K562 (cell line): Measurements from ENCODE around the gene STAU1. TPM values are rescaled to one million over a fixed set of nuclear protein-coding genes. Genes with fewer than 3 reads are reported as not detected.

Source experiments
- polyA plus RNA-seq, 8 experiments: library from polyadenylated mRNA; depleted of rRNA in 4 of 8; stranded (reverse) in 5 of 8; unstranded in 3 of 8; fragments of >200 nt; fragmentation: Nextera tagmentation in 2 of 8; fragmentation: Illumina TruSeq in 1 of 8; extraction: Ambion mirVana in 2 of 8; extraction: Trizol in 1 of 8; gene quantifications; 2 replicates each; pipeline versions ENCODE4 v1.2.1 to v1.2.3, GENCODE V29; 2011 to 2014; ENCODE audit warnings: inconsistent platforms in 1 of 8, missing spikeins in 1 of 8
- total RNA-seq, 7 experiments: library from RNA; depleted of rRNA in 6 of 7; stranded (reverse); fragments of >200 nt in 6 of 7; fragmentation: Illumina TruSeq in 2 of 7; extraction: Trizol in 2 of 7; gene quantifications; 2 replicates each; pipeline versions ENCODE4 v1.2.1 to v1.2.3, GENCODE V29; 2011 to 2021; ENCODE audit warnings: low replicate concordance in 1 of 7
- TF ChIP-seq, protein P1 (sequence below): fragments of 450-650 bp; IDR thresholded peaks from 2 replicates; pipeline ENCODE4 v1.6.1; 2016; ENCODE audit warnings: mild to moderate bottlenecking, moderate library complexity

Gene STAU1
- total and polyA plus RNA-seq, 9 of the 15 experiments (the other 6 are each of a cell fraction or from before 2014, with no cell fraction given): 18.0 to 106 (median 50.6) TPM

- TF ChIP-seq, protein P1, sequence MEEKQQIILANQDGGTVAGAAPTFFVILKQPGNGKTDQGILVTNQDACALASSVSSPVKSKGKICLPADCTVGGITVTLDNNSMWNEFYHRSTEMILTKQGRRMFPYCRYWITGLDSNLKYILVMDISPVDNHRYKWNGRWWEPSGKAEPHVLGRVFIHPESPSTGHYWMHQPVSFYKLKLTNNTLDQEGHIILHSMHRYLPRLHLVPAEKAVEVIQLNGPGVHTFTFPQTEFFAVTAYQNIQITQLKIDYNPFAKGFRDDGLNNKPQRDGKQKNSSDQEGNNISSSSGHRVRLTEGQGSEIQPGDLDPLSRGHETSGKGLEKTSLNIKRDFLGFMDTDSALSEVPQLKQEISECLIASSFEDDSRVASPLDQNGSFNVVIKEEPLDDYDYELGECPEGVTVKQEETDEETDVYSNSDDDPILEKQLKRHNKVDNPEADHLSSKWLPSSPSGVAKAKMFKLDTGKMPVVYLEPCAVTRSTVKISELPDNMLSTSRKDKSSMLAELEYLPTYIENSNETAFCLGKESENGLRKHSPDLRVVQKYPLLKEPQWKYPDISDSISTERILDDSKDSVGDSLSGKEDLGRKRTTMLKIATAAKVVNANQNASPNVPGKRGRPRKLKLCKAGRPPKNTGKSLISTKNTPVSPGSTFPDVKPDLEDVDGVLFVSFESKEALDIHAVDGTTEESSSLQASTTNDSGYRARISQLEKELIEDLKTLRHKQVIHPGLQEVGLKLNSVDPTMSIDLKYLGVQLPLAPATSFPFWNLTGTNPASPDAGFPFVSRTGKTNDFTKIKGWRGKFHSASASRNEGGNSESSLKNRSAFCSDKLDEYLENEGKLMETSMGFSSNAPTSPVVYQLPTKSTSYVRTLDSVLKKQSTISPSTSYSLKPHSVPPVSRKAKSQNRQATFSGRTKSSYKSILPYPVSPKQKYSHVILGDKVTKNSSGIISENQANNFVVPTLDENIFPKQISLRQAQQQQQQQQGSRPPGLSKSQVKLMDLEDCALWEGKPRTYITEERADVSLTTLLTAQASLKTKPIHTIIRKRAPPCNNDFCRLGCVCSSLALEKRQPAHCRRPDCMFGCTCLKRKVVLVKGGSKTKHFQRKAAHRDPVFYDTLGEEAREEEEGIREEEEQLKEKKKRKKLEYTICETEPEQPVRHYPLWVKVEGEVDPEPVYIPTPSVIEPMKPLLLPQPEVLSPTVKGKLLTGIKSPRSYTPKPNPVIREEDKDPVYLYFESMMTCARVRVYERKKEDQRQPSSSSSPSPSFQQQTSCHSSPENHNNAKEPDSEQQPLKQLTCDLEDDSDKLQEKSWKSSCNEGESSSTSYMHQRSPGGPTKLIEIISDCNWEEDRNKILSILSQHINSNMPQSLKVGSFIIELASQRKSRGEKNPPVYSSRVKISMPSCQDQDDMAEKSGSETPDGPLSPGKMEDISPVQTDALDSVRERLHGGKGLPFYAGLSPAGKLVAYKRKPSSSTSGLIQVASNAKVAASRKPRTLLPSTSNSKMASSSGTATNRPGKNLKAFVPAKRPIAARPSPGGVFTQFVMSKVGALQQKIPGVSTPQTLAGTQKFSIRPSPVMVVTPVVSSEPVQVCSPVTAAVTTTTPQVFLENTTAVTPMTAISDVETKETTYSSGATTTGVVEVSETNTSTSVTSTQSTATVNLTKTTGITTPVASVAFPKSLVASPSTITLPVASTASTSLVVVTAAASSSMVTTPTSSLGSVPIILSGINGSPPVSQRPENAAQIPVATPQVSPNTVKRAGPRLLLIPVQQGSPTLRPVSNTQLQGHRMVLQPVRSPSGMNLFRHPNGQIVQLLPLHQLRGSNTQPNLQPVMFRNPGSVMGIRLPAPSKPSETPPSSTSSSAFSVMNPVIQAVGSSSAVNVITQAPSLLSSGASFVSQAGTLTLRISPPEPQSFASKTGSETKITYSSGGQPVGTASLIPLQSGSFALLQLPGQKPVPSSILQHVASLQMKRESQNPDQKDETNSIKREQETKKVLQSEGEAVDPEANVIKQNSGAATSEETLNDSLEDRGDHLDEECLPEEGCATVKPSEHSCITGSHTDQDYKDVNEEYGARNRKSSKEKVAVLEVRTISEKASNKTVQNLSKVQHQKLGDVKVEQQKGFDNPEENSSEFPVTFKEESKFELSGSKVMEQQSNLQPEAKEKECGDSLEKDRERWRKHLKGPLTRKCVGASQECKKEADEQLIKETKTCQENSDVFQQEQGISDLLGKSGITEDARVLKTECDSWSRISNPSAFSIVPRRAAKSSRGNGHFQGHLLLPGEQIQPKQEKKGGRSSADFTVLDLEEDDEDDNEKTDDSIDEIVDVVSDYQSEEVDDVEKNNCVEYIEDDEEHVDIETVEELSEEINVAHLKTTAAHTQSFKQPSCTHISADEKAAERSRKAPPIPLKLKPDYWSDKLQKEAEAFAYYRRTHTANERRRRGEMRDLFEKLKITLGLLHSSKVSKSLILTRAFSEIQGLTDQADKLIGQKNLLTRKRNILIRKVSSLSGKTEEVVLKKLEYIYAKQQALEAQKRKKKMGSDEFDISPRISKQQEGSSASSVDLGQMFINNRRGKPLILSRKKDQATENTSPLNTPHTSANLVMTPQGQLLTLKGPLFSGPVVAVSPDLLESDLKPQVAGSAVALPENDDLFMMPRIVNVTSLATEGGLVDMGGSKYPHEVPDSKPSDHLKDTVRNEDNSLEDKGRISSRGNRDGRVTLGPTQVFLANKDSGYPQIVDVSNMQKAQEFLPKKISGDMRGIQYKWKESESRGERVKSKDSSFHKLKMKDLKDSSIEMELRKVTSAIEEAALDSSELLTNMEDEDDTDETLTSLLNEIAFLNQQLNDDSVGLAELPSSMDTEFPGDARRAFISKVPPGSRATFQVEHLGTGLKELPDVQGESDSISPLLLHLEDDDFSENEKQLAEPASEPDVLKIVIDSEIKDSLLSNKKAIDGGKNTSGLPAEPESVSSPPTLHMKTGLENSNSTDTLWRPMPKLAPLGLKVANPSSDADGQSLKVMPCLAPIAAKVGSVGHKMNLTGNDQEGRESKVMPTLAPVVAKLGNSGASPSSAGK: no peak
- TF ChIP-seq, all 486 proteins: peak for 0
Observed at GRCh38 chr20:49237531-49237930, 49.4 kb upstream of the STAU1 start (continued).
